NCI-H1930 (cell line): ENCODE measurements around the gene LCNL1.

Experiments used
- DNase-seq, 2 experiments: peaks; one replicate each; lab custom pipeline; 2025; lab: John Stamatoyannopoulos, UW

LCNL1 gene

GRCh38 chr9:136960212-136960937 is 22.4 kb upstream of the LCNL1 start:
- no peak for DNase-seq

DNA sequence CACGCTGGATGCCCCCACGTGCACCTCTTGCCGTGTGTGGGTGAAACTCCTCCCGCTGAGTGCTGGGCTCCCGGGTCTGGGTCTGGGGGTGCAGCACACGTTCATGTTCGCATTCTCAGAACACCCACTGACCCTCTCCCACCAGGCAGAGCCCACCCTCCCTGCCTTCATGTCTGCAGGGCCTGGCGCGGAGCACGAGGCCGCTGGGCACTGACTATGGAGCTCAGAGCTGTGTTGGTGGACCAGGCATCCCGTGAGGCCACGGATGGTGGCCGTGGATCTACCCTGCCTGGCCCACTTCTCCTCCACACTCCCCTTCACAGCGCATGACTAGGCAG is 21.9 kb upstream of the LCNL1 start:
- DNase-seq = no peak

- no peak for DNase-seq
Measured at GRCh38 chr9:136961279-136962065, 21.3 kb upstream of the LCNL1 start.

DNA sequence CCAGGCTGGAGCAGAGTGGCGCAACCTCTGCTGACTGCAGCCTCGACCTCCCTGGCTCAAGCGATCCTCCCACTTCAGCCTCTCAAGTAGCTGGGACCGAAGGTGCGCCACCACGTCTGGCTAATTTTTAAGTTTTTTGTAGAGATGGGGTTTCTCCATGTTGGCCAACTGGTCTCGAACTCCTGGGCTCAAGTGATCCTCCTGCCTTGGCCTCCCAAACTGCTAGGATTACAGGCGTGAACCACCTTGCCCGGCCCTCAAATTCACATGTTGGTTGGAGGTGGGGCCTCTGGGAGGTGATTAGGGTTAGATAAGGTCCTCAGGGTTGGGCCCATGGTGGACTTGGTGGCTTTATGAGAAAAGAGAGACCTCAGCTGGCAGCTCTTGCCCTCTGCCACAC is 20.6 kb upstream of the LCNL1 start:
- DNase-seq = no peak

DNA sequence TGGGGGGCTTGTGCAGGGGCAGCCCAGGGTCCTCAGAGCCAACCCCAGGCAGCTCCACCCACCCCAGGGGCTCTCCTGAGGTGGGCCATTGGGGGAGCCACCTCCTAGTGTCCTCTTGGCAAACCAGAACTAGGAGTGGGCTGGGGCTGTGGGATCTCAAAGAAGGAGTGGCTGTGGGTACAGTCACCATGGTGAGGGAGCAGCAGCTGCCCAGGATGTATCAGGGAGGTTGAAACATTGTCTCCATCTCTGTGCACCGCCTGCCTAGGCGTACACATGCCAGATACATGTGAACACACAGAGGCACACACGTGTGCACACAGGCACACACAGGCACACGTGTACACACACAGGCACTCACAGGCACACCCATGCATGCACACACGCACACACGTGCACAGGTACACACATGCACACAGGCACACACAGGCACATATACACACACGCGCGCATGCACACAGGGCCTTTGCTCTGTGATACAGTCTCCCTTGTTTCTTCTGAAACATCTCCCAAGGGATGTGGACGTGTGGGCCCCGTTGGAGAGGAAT is 20.0 kb upstream of the LCNL1 start:
- DNase-seq = no peak

DNA sequence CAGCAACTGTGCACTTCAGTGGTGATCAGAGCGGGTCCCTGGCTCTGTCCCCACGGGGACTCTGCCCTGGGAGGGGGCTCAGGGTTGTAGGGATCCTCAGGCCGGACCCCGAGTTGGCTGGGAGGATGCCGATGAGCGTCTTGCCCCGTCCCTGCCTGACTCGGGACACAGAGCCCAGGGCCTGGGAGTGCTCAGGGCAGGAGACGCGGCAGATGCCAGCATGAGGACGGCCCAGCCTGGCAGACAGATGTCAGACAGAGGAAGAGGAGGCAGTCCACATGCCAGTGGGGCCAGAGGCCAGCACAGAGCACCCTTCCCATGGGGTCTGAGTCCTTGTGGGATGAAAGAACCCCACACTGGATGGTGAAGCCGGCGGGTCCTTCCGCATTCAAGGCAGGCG is 19.5 kb upstream of the LCNL1 start:
- no peak for DNase-seq

GRCh38 chr9:136963751-136964150 is 19.0 kb upstream of the LCNL1 start:
- no peak for DNase-seq

GRCh38 chr9:136964171-136964689 is 18.6 kb upstream of the LCNL1 start:
- no peak for DNase-seq

- DNase-seq = no peak
Measured at GRCh38 chr9:136964833-136965422, 17.9 kb upstream of the LCNL1 start.

GRCh38 chr9:136965771-136966484 is 16.9 kb upstream of the LCNL1 start:
- no peak for DNase-seq

- DNase-seq = no peak
Measured at GRCh38 chr9:136968333-136969127, 14.3 kb upstream of the LCNL1 start.

DNA sequence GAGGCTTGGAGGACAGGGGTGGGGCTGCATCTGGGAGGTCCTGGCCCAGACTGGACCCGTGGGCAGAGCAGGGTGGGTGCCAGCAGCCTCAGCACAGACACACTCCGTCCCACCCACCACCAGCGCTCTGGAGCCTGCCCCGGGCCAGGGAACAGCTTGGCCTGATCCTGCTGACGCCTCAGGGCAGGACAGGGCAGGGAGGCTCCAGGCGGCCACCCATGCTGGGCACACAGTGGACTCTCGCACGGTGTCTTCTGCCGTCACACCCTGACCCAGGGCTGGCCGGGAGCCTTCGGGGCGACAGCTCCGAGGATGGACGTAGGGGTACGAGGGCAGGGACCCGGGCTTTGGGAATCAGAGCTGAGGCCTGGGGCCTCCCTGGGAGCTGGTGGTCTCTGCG is 13.6 kb upstream of the LCNL1 start:
- DNase-seq = no peak

DNA sequence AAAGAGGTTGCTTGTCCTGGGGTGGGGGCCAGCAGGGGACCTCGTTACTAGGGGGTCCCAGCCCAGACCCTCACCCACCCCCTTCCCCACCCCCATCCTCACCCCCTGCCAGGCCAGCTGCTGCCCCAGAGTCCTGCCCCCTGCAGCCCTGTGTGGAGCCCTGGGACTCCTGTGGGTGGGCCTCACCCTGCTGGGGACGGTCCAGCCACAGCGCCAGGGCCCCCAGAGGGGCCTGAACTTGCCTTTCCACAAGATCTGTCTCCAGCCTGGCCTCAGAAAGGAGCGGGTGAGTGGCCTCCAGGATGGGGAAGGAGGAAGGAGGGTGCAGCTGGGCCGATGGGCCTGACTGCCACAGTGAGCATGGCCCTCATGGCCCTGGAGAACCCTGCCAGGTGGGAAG is 13.0 kb upstream of the LCNL1 start:
- DNase-seq = no peak

DNA sequence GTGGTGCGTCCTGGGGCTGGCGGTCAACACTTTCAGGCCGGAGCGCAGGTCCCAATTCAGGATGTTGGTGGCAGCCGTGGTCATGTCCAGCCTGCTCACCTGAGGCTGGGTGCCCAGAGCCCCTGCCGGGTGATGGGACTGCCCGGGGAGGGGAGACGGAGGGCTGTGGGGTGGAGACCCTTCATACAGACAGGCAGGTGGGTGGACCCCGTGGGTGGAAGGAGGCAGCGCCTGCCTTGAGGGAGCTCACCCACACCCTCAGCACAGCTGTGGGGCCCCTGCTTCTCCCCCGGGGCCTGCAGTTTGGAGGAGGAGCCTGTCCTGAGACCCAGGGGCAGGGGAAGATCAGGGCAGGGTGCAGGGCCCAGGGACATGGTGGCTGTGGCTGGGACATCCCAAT is 12.4 kb upstream of the LCNL1 start:
- no peak for DNase-seq

DNA sequence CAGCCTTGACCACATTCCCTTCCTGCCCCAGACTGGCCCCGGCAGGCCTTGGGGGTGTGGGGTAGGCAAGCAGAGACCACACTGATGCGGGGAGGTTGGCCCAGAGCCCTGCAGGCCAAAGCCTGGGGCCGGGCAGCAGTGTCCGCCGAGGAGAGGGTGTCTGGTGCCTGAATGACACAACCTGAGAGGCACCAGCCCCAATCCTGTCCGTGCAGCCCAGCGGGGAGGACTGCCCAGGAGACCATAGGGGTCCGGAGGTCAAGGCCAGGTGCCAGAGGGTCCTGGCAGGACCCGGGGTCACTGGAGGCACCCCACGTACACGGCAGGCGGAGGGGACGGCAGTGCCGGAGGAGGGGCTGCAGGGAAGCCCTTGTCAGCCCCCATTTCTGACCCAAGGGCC is 11.0 kb upstream of the LCNL1 start:
- DNase-seq = no peak

DNA sequence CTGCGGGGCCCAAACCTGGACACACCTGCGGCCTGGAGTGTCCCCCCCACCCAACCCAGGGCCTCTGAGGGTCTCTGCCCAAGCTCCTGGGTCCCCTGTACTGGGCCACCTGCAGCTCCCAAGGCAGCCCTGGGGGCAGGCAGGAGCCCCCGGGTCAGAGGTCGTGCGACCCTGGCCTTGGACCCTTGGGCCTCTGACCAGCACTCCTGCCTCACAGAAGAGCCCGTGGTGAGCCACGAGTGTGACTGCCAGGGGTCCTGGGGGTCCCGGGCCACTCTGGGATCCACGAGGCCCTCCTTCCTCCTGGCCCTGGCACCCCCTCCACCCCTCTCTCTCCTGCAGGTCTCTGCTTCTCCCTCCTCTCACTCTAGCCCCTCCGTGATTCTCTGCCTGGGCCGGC is 10.5 kb upstream of the LCNL1 start:
- DNase-seq = no peak

DNA sequence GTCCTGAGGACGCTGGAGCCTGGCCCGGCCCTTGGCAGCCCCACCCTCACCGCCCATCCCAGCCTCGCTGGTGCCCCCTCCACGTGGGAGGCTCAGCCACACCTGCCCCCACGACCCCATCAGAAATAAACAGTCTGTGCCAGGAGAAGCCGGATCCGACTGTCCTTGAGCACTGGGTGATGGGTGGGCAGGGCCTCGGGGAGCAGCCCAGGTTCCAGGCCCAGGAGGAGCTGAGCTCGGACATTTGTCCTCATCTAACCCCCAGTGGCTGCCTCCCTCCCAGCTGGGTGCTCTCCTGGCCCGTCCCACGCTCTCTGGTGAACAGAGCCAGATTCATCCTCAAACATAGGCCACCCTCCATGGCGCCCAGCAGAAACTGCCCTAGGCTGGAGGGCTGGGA is 10.1 kb upstream of the LCNL1 start:
- no peak for DNase-seq

DNA sequence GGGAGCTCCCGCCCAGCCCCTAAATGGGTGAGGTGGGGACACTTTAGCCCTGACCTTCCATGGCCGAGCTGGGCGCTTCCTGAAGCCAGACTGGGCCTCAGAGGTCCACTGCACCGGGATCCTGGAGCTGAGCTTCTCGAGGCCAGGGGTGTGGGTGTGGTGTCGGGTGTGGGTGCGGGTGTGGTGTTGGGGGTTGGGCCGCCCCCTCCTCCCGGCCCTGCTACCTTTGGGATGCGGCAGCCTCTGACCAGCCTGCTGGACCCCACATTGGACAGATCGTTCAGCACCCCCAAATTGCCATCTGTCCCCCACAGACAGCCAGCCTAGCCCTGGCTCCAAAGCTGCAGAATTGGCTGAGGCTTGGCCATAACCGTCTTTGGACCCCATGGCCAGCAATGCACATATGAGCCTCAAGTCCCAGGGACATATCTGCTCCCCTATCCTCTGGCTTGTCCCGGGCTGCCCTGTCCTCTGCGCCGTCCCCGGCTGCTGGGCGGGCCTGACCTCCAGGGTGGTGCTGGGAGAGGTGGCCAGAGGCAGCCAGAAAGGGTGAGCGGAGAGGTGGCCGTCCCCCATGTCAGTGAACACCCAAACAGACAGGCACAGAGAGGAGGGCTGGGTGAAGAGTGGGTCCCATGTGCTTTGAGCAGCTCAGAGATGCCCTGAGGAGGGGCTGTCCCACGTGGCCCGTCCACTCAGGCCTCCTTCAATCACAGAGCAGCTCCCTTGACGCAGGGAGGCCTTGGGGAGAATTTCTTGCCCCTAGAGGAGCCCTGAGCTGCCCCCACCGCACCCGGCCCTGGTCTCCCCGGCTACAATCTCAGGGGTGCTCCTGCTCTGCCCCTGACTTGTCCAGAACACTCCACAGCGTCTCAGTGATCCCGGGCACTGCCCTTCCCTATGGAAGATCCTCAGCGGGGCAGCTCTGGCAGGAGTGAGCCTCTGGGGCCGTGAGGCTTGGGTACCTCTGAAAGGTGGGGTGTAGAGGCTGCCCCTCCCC is 8.9 kb upstream of the LCNL1 start:
- no peak for DNase-seq

GRCh38 chr9:136974817-136975535 is 7.8 kb upstream of the LCNL1 start:
- no peak for DNase-seq
